GM12891 (cell line): ENCODE measurements around the gene WFDC8.
"Not testable (repeated sequence)": the region's sequence is repeated elsewhere in the genome, so short reads cannot be mapped to it uniquely, and the experiment has no call there.

Experiments used
- DNase-seq: peaks from one replicate; pipeline ENCODE4 v3.0.0; 2011; ENCODE audit warnings: low spot score; ENCODE audit not compliant: insufficient read length
- FAIRE-seq: peaks from 2 replicates; lab custom pipeline; 2011; peaks lifted over from hg19 to GRCh38; lab: Jason Lieb, UNC
- PAX5 ChIP-seq: IDR thresholded peaks from 2 replicates; pipeline ENCODE4 v1.6.1; 2011; ENCODE audit warnings: low read length, moderate library complexity, mild to moderate bottlenecking; ENCODE audit not compliant: insufficient read depth, severe bottlenecking
- POLR2A ChIP-seq: IDR thresholded peaks from 2 replicates; pipeline ENCODE4 v1.6.1; 2011; ENCODE audit warnings: low read depth, low read length, control low read depth
- POLR2AphosphoS5 ChIP-seq: IDR thresholded peaks from 2 replicates; pipeline ENCODE4 v1.6.1; 2011; ENCODE audit warnings: low read depth, low read length, control low read depth
- POU2F2 ChIP-seq: IDR thresholded peaks from 2 replicates; pipeline ENCODE4 v1.6.1; 2011; ENCODE audit warnings: low read depth, mild to moderate bottlenecking, control low read depth, low read length, moderate library complexity
- SPI1 ChIP-seq: IDR thresholded peaks from 2 replicates; pipeline ENCODE4 v1.6.1; 2011; ENCODE audit warnings: low read depth, low read length, control low read depth
- TAF1 ChIP-seq: IDR thresholded peaks from 2 replicates; pipeline ENCODE4 v1.6.1; 2011; ENCODE audit warnings: low read depth, low read length, control low read depth

Gene WFDC8

GRCh38 chr20:45588800-45589199 is 9.7 kb upstream of the WFDC8 start:
- TF ChIP-seq TAF1, result no peak
- no peak for TF ChIP-seq PAX5
- TF ChIP-seq POLR2AphosphoS5, result no peak
- no peak for TF ChIP-seq POLR2A
- no peak for TF ChIP-seq POU2F2
- no peak for TF ChIP-seq SPI1
- FAIRE-seq (no peak), DNase-seq (no peak)

- not testable (repeated sequence) for FAIRE-seq, DNase-seq
Measured at GRCh38 chr20:45585986-45586385, 6.9 kb upstream of the WFDC8 start.

- FAIRE-seq, DNase-seq: not testable (repeated sequence)
Measured at GRCh38 chr20:45584294-45584693, 5.2 kb upstream of the WFDC8 start.

GRCh38 chr20:45583502-45583901 is 4.4 kb upstream of the WFDC8 start:
- TF ChIP-seq POLR2AphosphoS5 (no peak), PAX5 (no peak), SPI1 (no peak), POLR2A (no peak), POU2F2 (no peak), TAF1 (no peak)
- DNase-seq (no peak), FAIRE-seq (no peak)

- DNase-seq (no peak), FAIRE-seq (no peak)
- no peak for TF ChIP-seq POU2F2
- no peak for TF ChIP-seq POLR2A
- no peak for TF ChIP-seq PAX5
- TF ChIP-seq POLR2AphosphoS5, result no peak
Measured at GRCh38 chr20:45581702-45582101, 2.6 kb upstream of the WFDC8 start.

GRCh38 chr20:45578231-45578630 is 853 bp downstream of the WFDC8 start:
- TF ChIP-seq POU2F2 (no peak), PAX5 (no peak), SPI1 (no peak), POLR2AphosphoS5 (no peak), TAF1 (no peak), POLR2A (no peak)
- DNase-seq (no peak), FAIRE-seq (no peak)

GRCh38 chr20:45576995-45577394 is 2.1 kb downstream of the WFDC8 start:
- DNase-seq (no peak), FAIRE-seq (no peak)
- TF ChIP-seq POU2F2 (no peak), POLR2AphosphoS5 (no peak), SPI1 (no peak), TAF1 (no peak)

GRCh38 chr20:45575931-45576330 is 3.2 kb downstream of the WFDC8 start:
- no peak for DNase-seq
- TF ChIP-seq POLR2AphosphoS5, result no peak
- no peak for TF ChIP-seq TAF1
- TF ChIP-seq SPI1, result no peak
- TF ChIP-seq POLR2A, result no peak
- no peak for FAIRE-seq

GRCh38 chr20:45569650-45570049 is 9.4 kb downstream of the WFDC8 start:
- not testable (repeated sequence) for FAIRE-seq, DNase-seq

- DNase-seq, result no peak
- TF ChIP-seq TAF1 (no peak), POU2F2 (no peak), POLR2A (no peak), SPI1 (no peak), PAX5 (no peak), POLR2AphosphoS5 (no peak)
- no peak for FAIRE-seq
Measured at GRCh38 chr20:45564760-45565276, 14.3 kb downstream of the WFDC8 start.

- FAIRE-seq (no peak), DNase-seq (no peak)
- TF ChIP-seq TAF1 (no peak), POLR2AphosphoS5 (no peak), SPI1 (no peak), PAX5 (no peak), POU2F2 (no peak), POLR2A (no peak)
Measured at GRCh38 chr20:45555198-45555597, 23.9 kb downstream of the WFDC8 start.
